Uterus (tissue), 4 donors: ENCODE results near the gene TGFBR1. TPM values are rescaled to one million over a fixed set of nuclear protein-coding genes. Genes with fewer than 3 reads are reported as not detected.

Experiments
- DNase-seq, 2 donors: peaks; one replicate each; pipeline ENCODE4 v3.0.0-alpha.2; 2019 to 2020
- H3K27ac ChIP-seq, 2 donors: fragments of 200-600 bp; sonication (generic); 1 replicate in 1 of 2; 2 replicates in 1 of 2; pipeline ENCODE4 v1.5.1; 2016 to 2018
- H3K27me3 ChIP-seq, 2 donors: fragments of 200-600 bp; sonication (generic); one replicate each; pipeline ENCODE4 v1.5.1; 2018 to 2019; ENCODE audit warnings: control low read depth in 1 of 2
- H3K36me3 ChIP-seq, 2 donors: fragments of 200-600 bp; sonication (generic); one replicate each; pipeline ENCODE4 v1.5.1; 2019; ENCODE audit warnings: control low read depth in 1 of 2
- H3K4me1 ChIP-seq, 2 donors: fragments of 200-600 bp; sonication (generic); one replicate each; pipeline ENCODE4 v1.5.1; 2018 to 2019; ENCODE audit warnings: control low read depth in 1 of 2
- H3K4me3 ChIP-seq, 2 donors: fragments of 200-600 bp; sonication (generic); 1 replicate in 1 of 2; 2 replicates in 1 of 2; pipeline ENCODE4 v1.5.1; 2018 to 2019; ENCODE audit warnings: mild to moderate bottlenecking in 1 of 2
- H3K9me3 ChIP-seq, 2 donors: fragments of 200-600 bp; sonication (generic); one replicate each; pipeline ENCODE4 v1.5.1; 2019; ENCODE audit warnings: control low read depth in 1 of 2
- POLR2A ChIP-seq, 2 donors: fragments of 450-650 bp; IDR thresholded peaks; one replicate each; pipeline ENCODE4 v1.6.1; 2016; ENCODE audit warnings: antibody characterized with exemption in 2 of 2, mild to moderate bottlenecking in 1 of 2, moderate library complexity in 1 of 2
- intact Hi-C: fragments of 100-400 bp; cut with DNase I; formaldehyde crosslinking; loops from one replicate; pipeline ENCODE4 v1.15.1; 2023; ENCODE audit warnings: low total_unique reads
- total RNA-seq, 4 donors: library from RNA; depleted of rRNA in 3 of 4; stranded (reverse); fragments of >200 nt in 3 of 4; gene quantifications; one replicate each; pipeline versions ENCODE4 v1.1.0 to v1.2.4, GENCODE V29; 2014 to 2023
- TF ChIP-seq, protein P1 (sequence below), 4 experiments: fragments of 200-600 bp in 2 of 4; fragments of 450-650 bp in 2 of 4; sonication (generic) in 2 of 4; IDR thresholded peaks; one replicate each; pipeline ENCODE4 v1.5.1; 2016 to 2019; ENCODE audit warnings: antibody characterized with exemption in 4 of 4, mild to moderate bottlenecking in 2 of 4, moderate library complexity in 1 of 4
- donor health status: DM: yes; HTN: yes; CAD: no.

TGFBR1 gene
- total RNA-seq, 4 donors from 2014 or later = 27.1 to 101 (median 41.3) TPM

DNA sequence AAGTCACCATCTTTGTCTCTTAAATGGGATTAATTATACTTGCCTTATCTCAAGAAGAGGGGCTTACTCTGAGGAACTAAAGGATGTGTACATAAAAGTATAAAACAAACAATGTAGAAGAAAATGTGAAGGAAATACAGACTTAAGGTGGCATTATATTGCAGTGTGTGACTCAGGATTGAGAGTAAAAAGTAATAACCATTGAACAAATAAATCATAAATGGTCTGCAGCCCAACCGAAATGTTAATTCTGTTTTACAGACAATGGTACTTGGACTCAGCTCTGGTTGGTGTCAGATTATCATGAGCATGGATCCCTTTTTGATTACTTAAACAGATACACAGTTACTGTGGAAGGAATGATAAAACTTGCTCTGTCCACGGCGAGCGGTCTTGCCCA, 37.4 kb downstream of the TGFBR1 start:
- TF ChIP-seq, protein P1, sequence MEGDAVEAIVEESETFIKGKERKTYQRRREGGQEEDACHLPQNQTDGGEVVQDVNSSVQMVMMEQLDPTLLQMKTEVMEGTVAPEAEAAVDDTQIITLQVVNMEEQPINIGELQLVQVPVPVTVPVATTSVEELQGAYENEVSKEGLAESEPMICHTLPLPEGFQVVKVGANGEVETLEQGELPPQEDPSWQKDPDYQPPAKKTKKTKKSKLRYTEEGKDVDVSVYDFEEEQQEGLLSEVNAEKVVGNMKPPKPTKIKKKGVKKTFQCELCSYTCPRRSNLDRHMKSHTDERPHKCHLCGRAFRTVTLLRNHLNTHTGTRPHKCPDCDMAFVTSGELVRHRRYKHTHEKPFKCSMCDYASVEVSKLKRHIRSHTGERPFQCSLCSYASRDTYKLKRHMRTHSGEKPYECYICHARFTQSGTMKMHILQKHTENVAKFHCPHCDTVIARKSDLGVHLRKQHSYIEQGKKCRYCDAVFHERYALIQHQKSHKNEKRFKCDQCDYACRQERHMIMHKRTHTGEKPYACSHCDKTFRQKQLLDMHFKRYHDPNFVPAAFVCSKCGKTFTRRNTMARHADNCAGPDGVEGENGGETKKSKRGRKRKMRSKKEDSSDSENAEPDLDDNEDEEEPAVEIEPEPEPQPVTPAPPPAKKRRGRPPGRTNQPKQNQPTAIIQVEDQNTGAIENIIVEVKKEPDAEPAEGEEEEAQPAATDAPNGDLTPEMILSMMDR (IDR thresholded peaks at IDR 0.05) = no peak
- TF ChIP-seq POLR2A (IDR thresholded peaks at IDR 0.05) = no peak
- H3K27me3 ChIP-seq = no peaks in the 10 kb centered on the region
- intact Hi-C loops = no loop called here
- no peak for DNase-seq
- H3K9me3 ChIP-seq = no peaks in the 10 kb centered on the region
- H3K4me3 ChIP-seq = no peak overlapping the region
- no peaks in the 10 kb centered on the region for H3K36me3 ChIP-seq
- H3K4me1 ChIP-seq = no peaks in the 10 kb centered on the region
- H3K27ac ChIP-seq = no peak overlapping the region

DNA sequence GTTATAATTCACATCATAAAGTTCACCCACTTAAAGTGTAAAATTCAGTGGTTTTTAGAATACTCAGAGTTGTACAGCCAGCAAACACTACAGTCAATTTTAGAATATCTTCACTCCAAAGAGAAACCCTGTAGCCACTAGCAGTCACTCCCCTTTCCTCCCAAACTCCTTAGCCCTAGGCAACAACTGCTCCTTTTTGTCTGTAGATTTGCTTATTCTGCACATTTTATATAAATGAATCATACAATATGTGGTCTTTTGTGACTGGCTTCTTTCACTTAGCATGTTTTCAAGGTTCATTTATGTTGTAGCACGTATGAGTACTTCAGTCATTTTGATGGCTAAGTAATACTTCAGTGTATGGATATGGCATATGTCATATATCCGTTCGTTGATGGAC, 38.7 kb downstream of the TGFBR1 start:
- intact Hi-C loops = no loop called here
- TF ChIP-seq, protein P1 (IDR thresholded peaks at IDR 0.05) = no peak
- TF ChIP-seq POLR2A (IDR thresholded peaks at IDR 0.05) = no peak
- Histone ChIP-seq H3K9me3 (no peaks in the 10 kb centered on the region), H3K4me1 (no peaks in the 10 kb centered on the region), H3K36me3 (no peaks in the 10 kb centered on the region), H3K27ac (no peak overlapping the region), H3K4me3 (no peak overlapping the region), H3K27me3 (no peaks in the 10 kb centered on the region)
- DNase-seq = no peak

DNA sequence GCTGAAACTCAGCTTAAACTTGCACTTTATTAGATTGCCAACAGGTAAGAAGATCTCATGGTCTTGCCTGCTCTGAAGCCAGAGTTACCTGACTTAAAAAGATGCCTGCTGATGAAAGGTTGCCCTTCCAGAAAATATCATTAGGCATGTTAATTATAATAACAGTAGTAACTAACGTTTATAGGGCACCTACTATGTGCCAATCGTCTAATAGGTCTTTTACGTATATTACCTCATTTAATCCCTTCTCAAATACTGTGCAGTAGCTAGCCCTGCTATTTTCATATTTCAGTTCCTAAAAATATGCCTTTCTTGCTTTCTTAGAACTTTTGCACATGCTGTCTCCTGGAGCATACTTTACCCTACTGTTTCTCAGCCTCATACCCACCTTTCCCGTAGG, 40.1 kb downstream of the TGFBR1 start:
- no peaks in the 10 kb centered on the region for H3K27me3 ChIP-seq
- DNase-seq = no peak
- H3K9me3 ChIP-seq = no peaks in the 10 kb centered on the region
- H3K4me1 ChIP-seq = no peaks in the 10 kb centered on the region
- H3K27ac ChIP-seq = no peak overlapping the region
- no peak overlapping the region for H3K4me3 ChIP-seq
- intact Hi-C loops = no loop called here
- H3K36me3 ChIP-seq = no peaks in the 10 kb centered on the region
- TF ChIP-seq, protein P1 (IDR thresholded peaks at IDR 0.05) = no peak
- TF ChIP-seq POLR2A (IDR thresholded peaks at IDR 0.05) = no peak

DNA sequence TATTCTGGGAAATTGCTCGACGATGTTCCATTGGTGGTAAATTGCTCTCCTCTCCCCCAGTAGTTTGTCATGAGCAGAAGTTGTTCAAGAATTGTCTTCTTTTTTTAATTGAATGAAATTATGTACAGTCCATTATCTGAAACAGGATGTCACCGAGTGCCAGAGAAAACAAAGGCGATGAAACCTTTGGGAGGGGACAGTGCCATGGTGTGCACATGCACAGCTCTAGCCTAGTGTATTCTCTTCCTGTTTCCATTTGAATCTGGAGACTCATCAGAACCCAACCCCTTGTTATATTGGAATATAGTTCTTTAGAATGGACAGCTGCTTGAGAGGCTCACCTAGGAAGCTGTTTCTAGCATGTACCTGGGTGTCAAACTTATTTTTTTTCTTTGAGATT, 41.7 kb downstream of the TGFBR1 start:
- no peak overlapping the region for H3K27ac ChIP-seq
- intact Hi-C loops = no loop called here

DNA sequence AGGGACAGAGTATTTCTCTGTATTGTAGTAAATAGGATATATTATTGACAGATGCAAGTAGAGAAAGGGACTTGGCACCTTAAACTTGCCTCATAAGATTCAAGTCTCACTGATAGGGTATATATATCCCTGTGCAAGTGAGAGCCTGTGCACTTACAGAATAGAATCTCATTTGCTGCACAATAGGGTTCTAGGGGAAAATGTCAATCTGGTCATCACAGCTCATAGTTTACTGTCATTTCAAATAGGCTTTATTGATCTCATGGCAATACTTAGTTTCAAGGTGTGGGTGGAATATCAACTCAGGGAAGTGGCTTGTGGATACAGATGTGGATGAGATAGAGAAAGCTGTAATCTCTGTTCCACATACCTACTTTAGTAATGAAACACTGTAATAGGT, 42.3 kb downstream of the TGFBR1 start:
- H3K36me3 ChIP-seq = no peaks in the 10 kb centered on the region
- no peaks in the 10 kb centered on the region for H3K9me3 ChIP-seq
- DNase-seq = no peak
- H3K27me3 ChIP-seq = no peaks in the 10 kb centered on the region
- no peak for TF ChIP-seq POLR2A (IDR thresholded peaks at IDR 0.05)
- TF ChIP-seq, protein P1 (IDR thresholded peaks at IDR 0.05) = no peak
- intact Hi-C loops = no loop called here
- H3K4me3 ChIP-seq = no peak overlapping the region
- no peaks in the 10 kb centered on the region for H3K4me1 ChIP-seq
- no peak overlapping the region for H3K27ac ChIP-seq

More for the DNA sequence above, 41.7 kb downstream of the TGFBR1 start:
- no peak for DNase-seq
- Histone ChIP-seq H3K4me3 (no peak overlapping the region), H3K4me1 (no peaks in the 10 kb centered on the region), H3K36me3 (no peaks in the 10 kb centered on the region), H3K9me3 (no peaks in the 10 kb centered on the region), H3K27me3 (no peaks in the 10 kb centered on the region)
- TF ChIP-seq, protein P1 (IDR thresholded peaks at IDR 0.05) = no peak
- TF ChIP-seq POLR2A (IDR thresholded peaks at IDR 0.05) = no peak
